WTC11 (cell line): ENCODE data around the gene AKT3. TPM values are rescaled to one million over a fixed set of nuclear protein-coding genes. Genes with fewer than 3 reads are reported as not detected.

Experiments
- ATAC-seq: fragments of 200-7000 bp; cut with Tn5 transposase; 2 replicates; pipeline ENCODE4 v1.10.0; 2021; ENCODE audit warnings: mild to moderate bottlenecking, moderate library complexity
- CTCF ChIA-PET: fragments of 300-600 bp; sonication (Branson Sonifier 250); formaldehyde crosslinking; loops from one replicate; lab custom pipeline; 2021; ENCODE audit warnings: antibody characterized with exemption; lab: Charles Lee
- POLR2A ChIA-PET: fragments of 350-600 bp; sonication (Branson Sonifier 250); formaldehyde crosslinking; loops from one replicate; lab custom pipeline; 2021; ENCODE audit warnings: antibody characterized with exemption; lab: Charles Lee
- DNase-seq: peaks from one replicate; pipeline ENCODE4 v3.0.0; 2021; ENCODE audit warnings: low spot score
- H3K27ac Mint-ChIP-seq: 2 replicates; pipeline ENCODE4 v1.8.0; 2021; ENCODE audit warnings: mixed read lengths
- H3K27me3 Mint-ChIP-seq: 2 replicates; pipeline ENCODE4 v1.8.0; 2021; ENCODE audit warnings: low read depth, mild to moderate bottlenecking, moderate library complexity, mixed read lengths
- H3K36me3 Mint-ChIP-seq: 2 replicates; pipeline ENCODE4 v1.8.0; 2021; ENCODE audit warnings: mixed read lengths
- H3K4me1 Mint-ChIP-seq: 2 replicates; pipeline ENCODE4 v1.8.0; 2022; ENCODE audit warnings: mixed read lengths
- H3K4me3 Mint-ChIP-seq: 2 replicates; pipeline ENCODE4 v1.8.0; 2021; ENCODE audit warnings: mild to moderate bottlenecking, moderate library complexity, mixed read lengths
- H3K9me3 Mint-ChIP-seq: 2 replicates; pipeline ENCODE4 v1.8.0; 2021; ENCODE audit warnings: mixed read lengths
- EMX1 ChIP-seq: fragments of 250-450 bp; sonication (Bioruptor Pico); IDR thresholded peaks from 2 replicates; pipeline ENCODE4 v1.8.0; 2021; ENCODE audit warnings: mild to moderate bottlenecking
- FOXK1 ChIP-seq: sonication (generic); formaldehyde crosslinking; IDR thresholded peaks from 2 replicates; pipeline ENCODE4 v1.8.0; 2022; ENCODE audit warnings: mild to moderate bottlenecking, moderate library complexity, missing genetic modification reagents
- GTF2I ChIP-seq: fragments of 250-450 bp; sonication (Bioruptor Pico); conservative IDR thresholded peaks from 2 replicates; pipeline ENCODE4 v1.4.0; 2021; ENCODE audit warnings: mild to moderate bottlenecking
- SMAD3 ChIP-seq: sonication (generic); formaldehyde crosslinking; IDR thresholded peaks from 2 replicates; pipeline ENCODE4 v1.8.0; 2022; ENCODE audit warnings: missing genetic modification reagents, mild to moderate bottlenecking, borderline replicate concordance
- ZNF121 ChIP-seq: sonication (generic); formaldehyde crosslinking; IDR thresholded peaks from 2 replicates; pipeline ENCODE4 v1.8.0; 2023; ENCODE audit warnings: missing genetic modification reagents
- ZNF219 ChIP-seq: sonication (generic); formaldehyde crosslinking; IDR thresholded peaks from 2 replicates; pipeline ENCODE4 v1.8.0; 2023; ENCODE audit warnings: missing genetic modification reagents, mild to moderate bottlenecking, borderline replicate concordance
- total RNA-seq: library from RNA; stranded (reverse); gene quantifications from 3 replicates; pipeline ENCODE4 v1.2.3, GENCODE V29; 2021
- TF ChIP-seq, protein P1 (sequence below): fragments of 250-450 bp; sonication (Bioruptor Pico); IDR thresholded peaks from 2 replicates; pipeline ENCODE4 v1.9.0; 2021; ENCODE audit warnings: moderate library complexity, mild to moderate bottlenecking, inconsistent platforms, borderline replicate concordance
- TF ChIP-seq, protein P2 (sequence below): sonication (generic); formaldehyde crosslinking; IDR thresholded peaks from 2 replicates; pipeline ENCODE4 v1.8.1; 2023; ENCODE audit warnings: mild to moderate bottlenecking, missing genetic modification reagents, moderate library complexity
- TF ChIP-seq, protein P3 (sequence below): fragments of 250-450 bp; sonication (Bioruptor Pico); IDR thresholded peaks from 2 replicates; pipeline ENCODE4 v1.9.0; 2021; ENCODE audit warnings: mild to moderate bottlenecking
- TF ChIP-seq, protein P4 (sequence below): fragments of 250-450 bp; sonication (Bioruptor Pico); IDR thresholded peaks from 2 replicates; pipeline ENCODE4 v1.9.0; 2021; ENCODE audit warnings: mild to moderate bottlenecking
- TF ChIP-seq, protein P5 (sequence below): fragments of 250-450 bp; sonication (Bioruptor Pico); IDR thresholded peaks from 2 replicates; pipeline ENCODE4 v1.9.0; 2021; ENCODE audit warnings: mild to moderate bottlenecking, borderline replicate concordance
- TF ChIP-seq, protein P6 (sequence below): sonication (generic); formaldehyde crosslinking; conservative IDR thresholded peaks from 2 replicates; pipeline ENCODE4 v1.8.1; 2022; ENCODE audit warnings: mild to moderate bottlenecking, missing genetic modification reagents
- TF ChIP-seq, protein P7 (sequence below): sonication (generic); formaldehyde crosslinking; IDR thresholded peaks from 2 replicates; pipeline ENCODE4 v1.8.0; 2023; ENCODE audit warnings: mild to moderate bottlenecking, missing genetic modification reagents

The AKT3 gene
- total RNA-seq, 1 experiment from 2014 or later, result 38.5 TPM

DNA sequence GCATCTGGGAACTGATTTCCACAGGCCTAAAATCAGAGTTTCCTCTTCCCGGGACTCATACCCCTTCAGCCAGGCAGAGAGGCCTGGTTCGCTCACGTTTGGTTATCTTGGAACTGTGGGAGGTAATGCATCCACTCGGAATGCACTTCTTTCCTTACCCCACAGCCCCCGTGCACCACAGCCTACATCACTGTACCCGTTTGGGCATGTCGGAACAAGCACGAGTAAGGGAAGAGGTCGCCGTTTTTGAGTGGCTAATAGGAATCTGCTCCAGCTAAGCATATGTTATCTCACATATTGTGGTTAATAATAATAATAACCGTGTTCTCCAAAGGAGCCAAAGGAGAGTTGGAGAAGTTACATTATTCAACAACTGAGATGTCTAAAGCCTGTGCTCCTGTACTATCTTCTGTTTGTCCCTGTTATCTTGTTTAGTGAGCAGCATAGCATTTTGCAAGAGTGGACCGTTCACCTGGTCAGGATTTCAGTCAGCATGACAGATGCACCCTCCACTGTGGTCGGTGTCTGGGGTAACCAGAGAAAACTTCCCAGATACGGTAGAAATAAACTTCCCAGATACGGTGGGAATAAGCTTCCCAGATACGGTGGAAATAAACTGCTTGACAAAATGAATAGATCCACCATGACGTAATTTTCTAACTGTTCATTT lies 395.6 kb downstream of the AKT3 start (continued):
- TF ChIP-seq GTF2I (CRISPR knock-in tag) (no peak), EMX1 (no peak)
- TF ChIP-seq, protein P1, sequence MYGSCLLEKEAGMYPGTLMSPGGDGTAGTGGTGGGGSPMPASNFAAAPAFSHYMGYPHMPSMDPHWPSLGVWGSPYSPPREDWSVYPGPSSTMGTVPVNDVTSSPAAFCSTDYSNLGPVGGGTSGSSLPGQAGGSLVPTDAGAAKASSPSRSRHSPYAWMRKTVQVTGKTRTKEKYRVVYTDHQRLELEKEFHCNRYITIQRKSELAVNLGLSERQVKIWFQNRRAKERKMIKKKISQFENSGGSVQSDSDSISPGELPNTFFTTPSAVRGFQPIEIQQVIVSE (CRISPR knock-in tag), result no peak

DNA sequence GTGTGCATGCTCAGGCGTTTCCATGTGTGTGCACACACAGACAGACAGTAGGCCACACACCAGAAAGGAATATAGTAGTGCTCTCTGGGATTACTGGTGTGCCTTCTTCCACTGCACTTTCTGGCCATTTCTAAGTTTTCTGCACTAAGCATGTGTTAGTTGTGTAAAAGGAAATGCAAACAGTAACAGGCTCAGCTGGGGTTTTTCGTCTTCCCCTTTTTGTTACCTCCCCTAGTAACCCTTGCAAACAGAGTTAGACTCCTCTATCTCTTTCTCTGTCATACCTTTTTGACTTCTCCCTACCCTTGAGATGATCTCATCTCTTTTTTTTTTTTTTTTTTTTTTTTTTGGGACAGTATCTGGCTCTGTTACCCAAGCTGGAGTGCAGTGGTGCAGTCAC lies 398.0 kb downstream of the AKT3 start:
- no peak for ATAC-seq
- no peak for TF ChIP-seq ZNF121
- no peak for TF ChIP-seq SMAD3 (CRISPR knock-in tag)
- no peak for TF ChIP-seq GTF2I (CRISPR knock-in tag)
- TF ChIP-seq, protein P2, sequence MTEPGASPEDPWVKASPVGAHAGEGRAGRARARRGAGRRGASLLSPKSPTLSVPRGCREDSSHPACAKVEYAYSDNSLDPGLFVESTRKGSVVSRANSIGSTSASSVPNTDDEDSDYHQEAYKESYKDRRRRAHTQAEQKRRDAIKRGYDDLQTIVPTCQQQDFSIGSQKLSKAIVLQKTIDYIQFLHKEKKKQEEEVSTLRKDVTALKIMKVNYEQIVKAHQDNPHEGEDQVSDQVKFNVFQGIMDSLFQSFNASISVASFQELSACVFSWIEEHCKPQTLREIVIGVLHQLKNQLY (CRISPR knock-in tag), result no peak
- TF ChIP-seq, protein P3, sequence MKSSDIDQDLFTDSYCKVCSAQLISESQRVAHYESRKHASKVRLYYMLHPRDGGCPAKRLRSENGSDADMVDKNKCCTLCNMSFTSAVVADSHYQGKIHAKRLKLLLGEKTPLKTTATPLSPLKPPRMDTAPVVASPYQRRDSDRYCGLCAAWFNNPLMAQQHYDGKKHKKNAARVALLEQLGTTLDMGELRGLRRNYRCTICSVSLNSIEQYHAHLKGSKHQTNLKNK (CRISPR knock-in tag), result no peak
- no peak for TF ChIP-seq ZNF219 (CRISPR knock-in tag)
- TF ChIP-seq, protein P4, sequence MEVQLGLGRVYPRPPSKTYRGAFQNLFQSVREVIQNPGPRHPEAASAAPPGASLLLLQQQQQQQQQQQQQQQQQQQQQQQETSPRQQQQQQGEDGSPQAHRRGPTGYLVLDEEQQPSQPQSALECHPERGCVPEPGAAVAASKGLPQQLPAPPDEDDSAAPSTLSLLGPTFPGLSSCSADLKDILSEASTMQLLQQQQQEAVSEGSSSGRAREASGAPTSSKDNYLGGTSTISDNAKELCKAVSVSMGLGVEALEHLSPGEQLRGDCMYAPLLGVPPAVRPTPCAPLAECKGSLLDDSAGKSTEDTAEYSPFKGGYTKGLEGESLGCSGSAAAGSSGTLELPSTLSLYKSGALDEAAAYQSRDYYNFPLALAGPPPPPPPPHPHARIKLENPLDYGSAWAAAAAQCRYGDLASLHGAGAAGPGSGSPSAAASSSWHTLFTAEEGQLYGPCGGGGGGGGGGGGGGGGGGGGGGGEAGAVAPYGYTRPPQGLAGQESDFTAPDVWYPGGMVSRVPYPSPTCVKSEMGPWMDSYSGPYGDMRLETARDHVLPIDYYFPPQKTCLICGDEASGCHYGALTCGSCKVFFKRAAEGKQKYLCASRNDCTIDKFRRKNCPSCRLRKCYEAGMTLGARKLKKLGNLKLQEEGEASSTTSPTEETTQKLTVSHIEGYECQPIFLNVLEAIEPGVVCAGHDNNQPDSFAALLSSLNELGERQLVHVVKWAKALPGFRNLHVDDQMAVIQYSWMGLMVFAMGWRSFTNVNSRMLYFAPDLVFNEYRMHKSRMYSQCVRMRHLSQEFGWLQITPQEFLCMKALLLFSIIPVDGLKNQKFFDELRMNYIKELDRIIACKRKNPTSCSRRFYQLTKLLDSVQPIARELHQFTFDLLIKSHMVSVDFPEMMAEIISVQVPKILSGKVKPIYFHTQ, result no peak
- TF ChIP-seq, protein P5, sequence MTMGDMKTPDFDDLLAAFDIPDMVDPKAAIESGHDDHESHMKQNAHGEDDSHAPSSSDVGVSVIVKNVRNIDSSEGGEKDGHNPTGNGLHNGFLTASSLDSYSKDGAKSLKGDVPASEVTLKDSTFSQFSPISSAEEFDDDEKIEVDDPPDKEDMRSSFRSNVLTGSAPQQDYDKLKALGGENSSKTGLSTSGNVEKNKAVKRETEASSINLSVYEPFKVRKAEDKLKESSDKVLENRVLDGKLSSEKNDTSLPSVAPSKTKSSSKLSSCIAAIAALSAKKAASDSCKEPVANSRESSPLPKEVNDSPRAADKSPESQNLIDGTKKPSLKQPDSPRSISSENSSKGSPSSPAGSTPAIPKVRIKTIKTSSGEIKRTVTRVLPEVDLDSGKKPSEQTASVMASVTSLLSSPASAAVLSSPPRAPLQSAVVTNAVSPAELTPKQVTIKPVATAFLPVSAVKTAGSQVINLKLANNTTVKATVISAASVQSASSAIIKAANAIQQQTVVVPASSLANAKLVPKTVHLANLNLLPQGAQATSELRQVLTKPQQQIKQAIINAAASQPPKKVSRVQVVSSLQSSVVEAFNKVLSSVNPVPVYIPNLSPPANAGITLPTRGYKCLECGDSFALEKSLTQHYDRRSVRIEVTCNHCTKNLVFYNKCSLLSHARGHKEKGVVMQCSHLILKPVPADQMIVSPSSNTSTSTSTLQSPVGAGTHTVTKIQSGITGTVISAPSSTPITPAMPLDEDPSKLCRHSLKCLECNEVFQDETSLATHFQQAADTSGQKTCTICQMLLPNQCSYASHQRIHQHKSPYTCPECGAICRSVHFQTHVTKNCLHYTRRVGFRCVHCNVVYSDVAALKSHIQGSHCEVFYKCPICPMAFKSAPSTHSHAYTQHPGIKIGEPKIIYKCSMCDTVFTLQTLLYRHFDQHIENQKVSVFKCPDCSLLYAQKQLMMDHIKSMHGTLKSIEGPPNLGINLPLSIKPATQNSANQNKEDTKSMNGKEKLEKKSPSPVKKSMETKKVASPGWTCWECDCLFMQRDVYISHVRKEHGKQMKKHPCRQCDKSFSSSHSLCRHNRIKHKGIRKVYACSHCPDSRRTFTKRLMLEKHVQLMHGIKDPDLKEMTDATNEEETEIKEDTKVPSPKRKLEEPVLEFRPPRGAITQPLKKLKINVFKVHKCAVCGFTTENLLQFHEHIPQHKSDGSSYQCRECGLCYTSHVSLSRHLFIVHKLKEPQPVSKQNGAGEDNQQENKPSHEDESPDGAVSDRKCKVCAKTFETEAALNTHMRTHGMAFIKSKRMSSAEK (CRISPR knock-in tag), result no peak
- TF ChIP-seq FOXK1, result no peak
- TF ChIP-seq, protein P6, sequence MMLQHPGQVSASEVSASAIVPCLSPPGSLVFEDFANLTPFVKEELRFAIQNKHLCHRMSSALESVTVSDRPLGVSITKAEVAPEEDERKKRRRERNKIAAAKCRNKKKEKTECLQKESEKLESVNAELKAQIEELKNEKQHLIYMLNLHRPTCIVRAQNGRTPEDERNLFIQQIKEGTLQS (CRISPR knock-in tag), result no peak
- TF ChIP-seq, protein P7, sequence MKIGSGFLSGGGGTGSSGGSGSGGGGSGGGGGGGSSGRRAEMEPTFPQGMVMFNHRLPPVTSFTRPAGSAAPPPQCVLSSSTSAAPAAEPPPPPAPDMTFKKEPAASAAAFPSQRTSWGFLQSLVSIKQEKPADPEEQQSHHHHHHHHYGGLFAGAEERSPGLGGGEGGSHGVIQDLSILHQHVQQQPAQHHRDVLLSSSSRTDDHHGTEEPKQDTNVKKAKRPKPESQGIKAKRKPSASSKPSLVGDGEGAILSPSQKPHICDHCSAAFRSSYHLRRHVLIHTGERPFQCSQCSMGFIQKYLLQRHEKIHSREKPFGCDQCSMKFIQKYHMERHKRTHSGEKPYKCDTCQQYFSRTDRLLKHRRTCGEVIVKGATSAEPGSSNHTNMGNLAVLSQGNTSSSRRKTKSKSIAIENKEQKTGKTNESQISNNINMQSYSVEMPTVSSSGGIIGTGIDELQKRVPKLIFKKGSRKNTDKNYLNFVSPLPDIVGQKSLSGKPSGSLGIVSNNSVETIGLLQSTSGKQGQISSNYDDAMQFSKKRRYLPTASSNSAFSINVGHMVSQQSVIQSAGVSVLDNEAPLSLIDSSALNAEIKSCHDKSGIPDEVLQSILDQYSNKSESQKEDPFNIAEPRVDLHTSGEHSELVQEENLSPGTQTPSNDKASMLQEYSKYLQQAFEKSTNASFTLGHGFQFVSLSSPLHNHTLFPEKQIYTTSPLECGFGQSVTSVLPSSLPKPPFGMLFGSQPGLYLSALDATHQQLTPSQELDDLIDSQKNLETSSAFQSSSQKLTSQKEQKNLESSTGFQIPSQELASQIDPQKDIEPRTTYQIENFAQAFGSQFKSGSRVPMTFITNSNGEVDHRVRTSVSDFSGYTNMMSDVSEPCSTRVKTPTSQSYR, result no peak
- H3K9me3 Mint-ChIP-seq, result peaks cover 4% of the 10 kb centered on the region; the same call in 1 of the 2 replicates
- no peaks in the 10 kb centered on the region for H3K36me3 Mint-ChIP-seq
- 0 out of 2 replicates have a peak, but pooled peaks cover 12% of the 10 kb centered on the region for H3K4me1 Mint-ChIP-seq
- ChIA-PET POLR2A (interaction anchor here (0.6 kb wide), 2 partner anchors 11 to 22 kb away, joined by 6 read pairs; no protein-coding TSS in a partner anchor), CTCF (interaction anchor here (0.6 to 1.0 kb wide), 3 partner anchors 108 to 1595 kb away, joined by 3 to 4 read pairs (median 3); no protein-coding TSS in a partner anchor)
- no peaks in the 10 kb centered on the region for H3K27me3 Mint-ChIP-seq
- H3K4me3 Mint-ChIP-seq, result no peak overlapping the region
- no peak overlapping the region for H3K27ac Mint-ChIP-seq
- no peak for DNase-seq
